Parathyroid adenoma (tissue), 2 donors: ENCODE data around the gene CX3CL1.

Experiments
- H2AFZ ChIP-seq: fragments of 300-600 bp; sonication (generic); one replicate; pipeline ENCODE4 v1.7.0; 2017; ENCODE audit warnings: antibody characterized with exemption, mild to moderate bottlenecking
- H3K27ac ChIP-seq: fragments of 300-600 bp; sonication (generic); one replicate; pipeline ENCODE4 v1.7.0; 2017
- H3K27me3 ChIP-seq: fragments of 300-600 bp; sonication (generic); one replicate; pipeline ENCODE4 v1.7.0; 2017; ENCODE audit warnings: low read length; ENCODE audit not compliant: control insufficient read depth, insufficient read depth
- H3K36me3 ChIP-seq: fragments of 300-600 bp; sonication (generic); one replicate; pipeline ENCODE4 v1.7.0; 2017; ENCODE audit warnings: low read length; ENCODE audit not compliant: control insufficient read depth, insufficient read depth
- H3K4me1 ChIP-seq: fragments of 300-600 bp; sonication (generic); one replicate; pipeline ENCODE4 v1.7.0; 2017; ENCODE audit warnings: control low read depth
- H3K4me2 ChIP-seq: fragments of 300-600 bp; sonication (generic); one replicate; pipeline ENCODE4 v1.7.0; 2017; ENCODE audit warnings: low read length
- H3K4me3 ChIP-seq: fragments of 300-600 bp; sonication (generic); one replicate; pipeline ENCODE4 v1.7.0; 2017; ENCODE audit warnings: low read depth, low read length
- H3K79me2 ChIP-seq: fragments of 300-600 bp; sonication (generic); one replicate; pipeline ENCODE4 v1.7.0; 2017; ENCODE audit warnings: control low read depth
- H3K9ac ChIP-seq: fragments of 300-600 bp; sonication (generic); one replicate; pipeline ENCODE4 v1.7.0; 2017; ENCODE audit warnings: mild to moderate bottlenecking
- H3K9me3 ChIP-seq: fragments of 300-600 bp; sonication (generic); one replicate; pipeline ENCODE4 v1.7.0; 2017; ENCODE audit warnings: low read length; ENCODE audit not compliant: control insufficient read depth
- CTCF ChIP-seq: fragments of 300-600 bp; sonication (generic); IDR thresholded peaks from one replicate; pipeline ENCODE4 v1.7.0; 2017; ENCODE audit warnings: antibody characterized with exemption, mild to moderate bottlenecking
- donor health status: primary hyperparathyroidism.

Gene CX3CL1

GRCh38 chr16:57389087-57389468 lies 16.8 kb downstream of the CX3CL1 start:
- Histone ChIP-seq H3K9ac (no peak overlapping the region), H3K79me2 (no peaks in the 10 kb centered on the region), H3K27me3 (no peaks in the 10 kb centered on the region), H3K36me3 (no peaks in the 10 kb centered on the region), H3K27ac (no peak overlapping the region), H3K4me3 (no peak overlapping the region), H3K4me1 (peaks cover 6% of the 10 kb centered on the region), H2AFZ (no peak overlapping the region), H3K9me3 (no peaks in the 10 kb centered on the region), H3K4me2 (no peak overlapping the region)
- TF ChIP-seq CTCF: no peak

GRCh38 chr16:57390636-57391295 lies 18.5 kb downstream of the CX3CL1 start:
- H3K27ac ChIP-seq: no peak overlapping the region
- no peaks in the 10 kb centered on the region for H3K79me2 ChIP-seq
- TF ChIP-seq CTCF: no peak
- no peaks in the 10 kb centered on the region for H3K36me3 ChIP-seq
- no peak overlapping the region for H2AFZ ChIP-seq
- H3K4me2 ChIP-seq: no peak overlapping the region
- H3K4me1 ChIP-seq: peaks cover 9% of the 10 kb centered on the region
- H3K4me3 ChIP-seq: no peak overlapping the region
- H3K27me3 ChIP-seq: no peaks in the 10 kb centered on the region
- H3K9ac ChIP-seq: no peak overlapping the region
- no peaks in the 10 kb centered on the region for H3K9me3 ChIP-seq

GRCh38 chr16:57391300-57391699 lies 19.0 kb downstream of the CX3CL1 start:
- no peaks in the 10 kb centered on the region for H3K9me3 ChIP-seq
- H3K36me3 ChIP-seq: no peaks in the 10 kb centered on the region
- H2AFZ ChIP-seq: no peak overlapping the region
- H3K27ac ChIP-seq: no peak overlapping the region
- no peak overlapping the region for H3K4me2 ChIP-seq
- H3K27me3 ChIP-seq: no peaks in the 10 kb centered on the region
- H3K4me1 ChIP-seq: peaks cover 9% of the 10 kb centered on the region
- no peak overlapping the region for H3K4me3 ChIP-seq
- no peak overlapping the region for H3K9ac ChIP-seq
- H3K79me2 ChIP-seq: no peaks in the 10 kb centered on the region
- no peak for TF ChIP-seq CTCF

- H3K4me3 ChIP-seq: no peak overlapping the region
- H3K79me2 ChIP-seq: no peaks in the 10 kb centered on the region
- no peak overlapping the region for H3K27ac ChIP-seq
- no peaks in the 10 kb centered on the region for H3K9me3 ChIP-seq
- no peak overlapping the region for H3K9ac ChIP-seq
- no peak overlapping the region for H2AFZ ChIP-seq
- H3K36me3 ChIP-seq: no peaks in the 10 kb centered on the region
- H3K4me2 ChIP-seq: no peak overlapping the region
- H3K27me3 ChIP-seq: no peaks in the 10 kb centered on the region
- no peak for TF ChIP-seq CTCF
- peaks cover 9% of the 10 kb centered on the region for H3K4me1 ChIP-seq
Observed at GRCh38 chr16:57391708-57392107, 19.4 kb downstream of the CX3CL1 start.

- Histone ChIP-seq H3K4me2 (no peak overlapping the region), H3K9me3 (no peaks in the 10 kb centered on the region), H2AFZ (no peak overlapping the region), H3K27ac (no peak overlapping the region), H3K79me2 (no peaks in the 10 kb centered on the region), H3K36me3 (no peaks in the 10 kb centered on the region), H3K9ac (no peak overlapping the region), H3K4me3 (no peak overlapping the region), H3K4me1 (peaks cover 9% of the 10 kb centered on the region), H3K27me3 (no peaks in the 10 kb centered on the region)
- TF ChIP-seq CTCF: no peak
Observed at GRCh38 chr16:57392694-57393093, 20.4 kb downstream of the CX3CL1 start.
